ENCODE measurements around the gene SLC12A4.
A peak's percentile ranks its signal among the peaks of the same experiment; 100 is the strongest.

Gene SLC12A4

GRCh38 chr16:67962135-67962534 is 6.3 kb downstream of the SLC12A4 start:
- no peak for DNase-seq

GRCh38 chr16:67961551-67961957 is 6.9 kb downstream of the SLC12A4 start:
- no peak for DNase-seq

- DNase-seq: no peak
These were observed 8.7 kb downstream of the SLC12A4 start for GRCh38 chr16:67959536-67960329.

- no peak for DNase-seq
These were observed 10.8 kb downstream of the SLC12A4 start for GRCh38 chr16:67957622-67958021.

GRCh38 chr16:67954421-67955196 is 13.8 kb downstream of the SLC12A4 start:
- DNase-seq: no peak

- DNase-seq: no peak
These were observed 14.6 kb downstream of the SLC12A4 start for GRCh38 chr16:67953641-67954375.

- DNase-seq: no peak
These were observed 17.0 kb downstream of the SLC12A4 start for GRCh38 chr16:67951485-67951884.

GRCh38 chr16:67950335-67950843 is 18.0 kb downstream of the SLC12A4 start:
- no peak for DNase-seq

GRCh38 chr16:67949645-67950044 is 18.8 kb downstream of the SLC12A4 start:
- no peak for DNase-seq

- DNase-seq: no peak
These were observed 20.4 kb downstream of the SLC12A4 start for GRCh38 chr16:67948015-67948414.

- DNase-seq: no peak
These were observed 21.4 kb downstream of the SLC12A4 start for GRCh38 chr16:67946966-67947558.

GRCh38 chr16:67946128-67946569 is 22.3 kb downstream of the SLC12A4 start:
- no peak for DNase-seq

- DNase-seq: no peak
These were observed 23.0 kb downstream of the SLC12A4 start for GRCh38 chr16:67945392-67945933.

GRCh38 chr16:67944690-67945391 is 23.6 kb downstream of the SLC12A4 start:
- DNase-seq: no peak

GRCh38 chr16:67943619-67944504 is 24.6 kb downstream of the SLC12A4 start, which contains the start of gene LCAT:
Gene LCAT (minus strand): TSS chr16:67944120. CDS start chr16:67944101, 19 bp downstream.
- no peak for DNase-seq

GRCh38 chr16:67943256-67943618 is 25.2 kb downstream of the SLC12A4 start:
- DNase-seq: no peak

GRCh38 chr16:67942510-67943255 is 25.8 kb downstream of the SLC12A4 start:
- no peak for DNase-seq

- DNase-seq: peak; percentile 34 to 37
These were observed 26.3 kb downstream of the SLC12A4 start for GRCh38 chr16:67942200-67942509.

- DNase-seq: no peak
These were observed 26.8 kb downstream of the SLC12A4 start for GRCh38 chr16:67941469-67942199.
